HCT116 (cell line): ENCODE results near the gene RAP2C. TPM values are rescaled to one million over a fixed set of nuclear protein-coding genes. Genes with fewer than 3 reads are reported as not detected.

Experiments used
- ATAC-seq: fragments of 200-7000 bp; cut with Tn5 transposase; 2 replicates; pipeline ENCODE4 v1.9.1; 2020; ENCODE audit warnings: mild to moderate bottlenecking, moderate library complexity
- BruUV-seq: library from RNA; stranded (reverse); fragments of 400-500 nt; replicated peaks from 2 replicates; lab custom pipeline; 2021; lab: Mats Ljungman, UMichigan
- CTCF ChIA-PET: fragments of 300-600 bp; sonication (Branson Sonifier 250); formaldehyde crosslinking; loops from one replicate; lab custom pipeline; 2021; ENCODE audit warnings: antibody characterized with exemption; lab: Charles Lee
- POLR2A ChIA-PET: fragments of 300-600, 350-600 bp; sonication (Branson Sonifier 250); formaldehyde crosslinking; loops from one replicate; lab custom pipeline; 2021; ENCODE audit warnings: antibody characterized with exemption; lab: Charles Lee
- RAD21 ChIA-PET, 2 experiments: fragments of 300-600 bp; sonication (Branson Sonifier 250); formaldehyde crosslinking; loops; one replicate each; lab custom pipeline; 2023; ENCODE audit warnings: low total read pairs in 2 of 2; ENCODE audit not compliant: uncharacterized antibody in 2 of 2, unreplicated experiment in 2 of 2, low non-redundant PET in 1 of 2; lab: Charles Lee
- DNase-seq: peaks from one replicate; pipeline ENCODE4 v3.0.0-alpha.2; 2010; ENCODE audit warnings: low read depth, low spot score
- H2AFZ ChIP-seq: fragments of 200-600 bp; shearing (Covaris generic), sonication (generic); 2 replicates; pipeline ENCODE4 v1.6.1; 2017; ENCODE audit warnings: low read depth, mixed run types, mixed read lengths, antibody characterized with exemption, low read length; ENCODE audit not compliant: poor library complexity, severe bottlenecking
- H3K27ac ChIP-seq: 2 replicates; pipeline ENCODE4 v1.5.1; 2012; ENCODE audit warnings: low read depth, low read length
- H3K27me3 ChIP-seq: fragments of 200-600 bp; sonication (generic); 2 replicates; pipeline ENCODE4 v1.6.1; 2016; ENCODE audit warnings: mixed run types, low read length, mixed read lengths; ENCODE audit not compliant: insufficient read depth
- H3K36me3 ChIP-seq, 2 experiments: fragments of 200-500 bp in 1 of 2; fragments of 200-600 bp in 1 of 2; sonication (Bioruptor generic) in 1 of 2; sonication (generic) in 1 of 2; 2 replicates each; pipeline versions ENCODE4 v1.5.1 to v1.6.1; 2014 to 2016; ENCODE audit warnings: low read length in 2 of 2, inconsistent platforms in 1 of 2, mixed read lengths in 1 of 2, mixed run types in 1 of 2; ENCODE audit not compliant: insufficient read depth in 2 of 2, control insufficient read depth in 1 of 2
- H3K4me1 ChIP-seq, 2 experiments: fragments of 200-600 bp in 1 of 2; sonication (generic) in 1 of 2; 2 replicates each; pipeline versions ENCODE4 v1.5.1 to v1.6.1; 2012 to 2017; ENCODE audit warnings: low read length in 2 of 2, inconsistent platforms in 1 of 2, mild to moderate bottlenecking in 1 of 2, mixed read lengths in 1 of 2, mixed run types in 1 of 2, moderate library complexity in 1 of 2; ENCODE audit not compliant: insufficient read depth in 2 of 2, control insufficient read depth in 1 of 2
- H3K4me2 ChIP-seq: fragments of 200-600 bp; sonication (generic); 2 replicates; pipeline ENCODE4 v1.6.1; 2017; ENCODE audit warnings: mixed run types, low read length, mixed read lengths
- H3K4me3 ChIP-seq, 2 experiments: fragments of 200-600 bp in 1 of 2; sonication (generic) in 1 of 2; replicated peaks in 1 of 2; 2 replicates each; pipeline ENCODE4 v1.5.1; 2011 to 2016; ENCODE audit warnings: low read length in 2 of 2, control low read depth in 1 of 2, low read depth in 1 of 2, mild to moderate bottlenecking in 1 of 2, mixed read lengths in 1 of 2, mixed run types in 1 of 2
- H3K79me2 ChIP-seq: fragments of 200-600 bp; sonication (generic); 2 replicates; pipeline ENCODE4 v1.6.1; 2017; ENCODE audit warnings: mild to moderate bottlenecking, mixed run types, low read length, moderate library complexity, mixed read lengths; ENCODE audit not compliant: insufficient read depth
- H3K9ac ChIP-seq: fragments of 200-600 bp; sonication (generic); 2 replicates; pipeline ENCODE4 v1.6.1; 2016; ENCODE audit warnings: low read length, mixed read lengths
- H3K9me2 ChIP-seq: fragments of 200-600 bp; sonication (generic), shearing (Covaris generic); 2 replicates; pipeline ENCODE4 v1.6.1; 2017; ENCODE audit warnings: mixed run types, mild to moderate bottlenecking, moderate library complexity; ENCODE audit not compliant: insufficient read depth
- H3K9me3 ChIP-seq, 2 experiments: fragments of 200-500 bp in 1 of 2; fragments of 200-600 bp in 1 of 2; sonication (Bioruptor generic) in 1 of 2; sonication (generic) in 1 of 2; 2 replicates each; pipeline ENCODE4 v1.6.1; 2014 to 2017; ENCODE audit warnings: low read length in 2 of 2, mixed read lengths in 2 of 2, inconsistent platforms in 1 of 2, low read depth in 1 of 2, mild to moderate bottlenecking in 1 of 2, mixed run types in 1 of 2, moderate library complexity in 1 of 2; ENCODE audit not compliant: control insufficient read depth in 1 of 2, insufficient read depth in 1 of 2
- H4K20me1 ChIP-seq: fragments of 200-600 bp; sonication (generic), shearing (Covaris generic); 2 replicates; pipeline ENCODE4 v1.6.1; 2017; ENCODE audit warnings: mixed run types, mild to moderate bottlenecking, moderate library complexity; ENCODE audit not compliant: insufficient read depth
- CBX3 ChIP-seq: IDR thresholded peaks from 2 replicates; pipeline ENCODE4 v1.6.1; 2012; ENCODE audit warnings: low read depth
- ELF1 ChIP-seq: IDR thresholded peaks from 2 replicates; pipeline ENCODE4 v1.6.1; 2012; ENCODE audit warnings: low read depth, borderline replicate concordance
- EZH2 ChIP-seq: fragments of 200-600 bp; sonication (generic); IDR thresholded peaks from 2 replicates; pipeline ENCODE4 v1.6.1; 2017; ENCODE audit warnings: antibody characterized with exemption, mixed run types
- JUND ChIP-seq: IDR thresholded peaks from 2 replicates; pipeline ENCODE4 v1.6.1; 2012
- POLR2A ChIP-seq: IDR thresholded peaks from 2 replicates; pipeline ENCODE4 v1.7.0; 2011; ENCODE audit warnings: borderline replicate concordance; ENCODE audit not compliant: insufficient read depth, insufficient read length; ENCODE audit errors: extremely low read depth
- SRF ChIP-seq: IDR thresholded peaks from 2 replicates; pipeline ENCODE4 v1.6.1; 2012; ENCODE audit warnings: low read depth
- TCF7L2 ChIP-seq: IDR thresholded peaks from 2 replicates; pipeline ENCODE4 v1.7.0; 2011; ENCODE audit warnings: borderline replicate concordance, inconsistent platforms; ENCODE audit not compliant: insufficient read depth, insufficient read length; ENCODE audit errors: extremely low read depth
- YY1 ChIP-seq: IDR thresholded peaks from 2 replicates; pipeline ENCODE4 v1.6.1; 2011; ENCODE audit warnings: low read length, low read depth, moderate library complexity, mild to moderate bottlenecking; ENCODE audit not compliant: insufficient replicate concordance; ENCODE audit errors: extremely low read depth
- ZFX ChIP-seq: fragments of 450-650 bp; IDR thresholded peaks from 2 replicates; pipeline ENCODE4 v1.6.1; 2017
- ZNF274 ChIP-seq: fragments of 200-500 bp; sonication (Bioruptor generic); IDR thresholded peaks from 2 replicates; pipeline ENCODE4 v1.6.1; 2014; ENCODE audit warnings: mild to moderate bottlenecking, low read depth, low read length, inconsistent platforms
- intact Hi-C: fragments of 100-400 bp; cut with micrococcal nuclease; formaldehyde crosslinking; loops from 2 replicates; pipeline ENCODE4 v1.10.0; 2022
- total RNA-seq: library from RNA; stranded (reverse); gene quantifications from one replicate; pipeline ENCODE4 v1.2.1, GENCODE V29; 2021; ENCODE audit not compliant: unreplicated experiment
- TF ChIP-seq, protein P1 (sequence below): IDR thresholded peaks from 2 replicates; pipeline ENCODE4 v1.6.1; 2012
- TF ChIP-seq, protein P2 (sequence below), 3 experiments: fragments of 200-600 bp in 1 of 3; sonication (generic) in 1 of 3; IDR thresholded peaks in 2 of 3; conservative IDR thresholded peaks in 1 of 3; 2 replicates each; pipeline ENCODE4 v1.5.1; 2012 to 2017; ENCODE audit warnings: low read depth in 2 of 3, low read length in 2 of 3, antibody characterized with exemption in 1 of 3, borderline replicate concordance in 1 of 3, control low read depth in 1 of 3, mild to moderate bottlenecking in 1 of 3, mixed read lengths in 1 of 3, mixed run types in 1 of 3, moderate library complexity in 1 of 3; ENCODE audit not compliant: insufficient read depth in 1 of 3
- TF ChIP-seq, protein P3 (sequence below): IDR thresholded peaks from 2 replicates; pipeline ENCODE4 v1.6.1; 2012
- TF ChIP-seq, protein P4 (sequence below): IDR thresholded peaks from 2 replicates; pipeline ENCODE4 v1.6.1; 2011; ENCODE audit warnings: mild to moderate bottlenecking, low read length, moderate library complexity; ENCODE audit not compliant: insufficient replicate concordance; ENCODE audit errors: extremely low read depth
- TF ChIP-seq, protein P5 (sequence below): IDR thresholded peaks from 2 replicates; pipeline ENCODE4 v1.6.1; 2012; ENCODE audit warnings: low read depth

RAP2C gene
- total RNA-seq, 1 experiment from 2014 or later, result 19.9 TPM

DNA sequence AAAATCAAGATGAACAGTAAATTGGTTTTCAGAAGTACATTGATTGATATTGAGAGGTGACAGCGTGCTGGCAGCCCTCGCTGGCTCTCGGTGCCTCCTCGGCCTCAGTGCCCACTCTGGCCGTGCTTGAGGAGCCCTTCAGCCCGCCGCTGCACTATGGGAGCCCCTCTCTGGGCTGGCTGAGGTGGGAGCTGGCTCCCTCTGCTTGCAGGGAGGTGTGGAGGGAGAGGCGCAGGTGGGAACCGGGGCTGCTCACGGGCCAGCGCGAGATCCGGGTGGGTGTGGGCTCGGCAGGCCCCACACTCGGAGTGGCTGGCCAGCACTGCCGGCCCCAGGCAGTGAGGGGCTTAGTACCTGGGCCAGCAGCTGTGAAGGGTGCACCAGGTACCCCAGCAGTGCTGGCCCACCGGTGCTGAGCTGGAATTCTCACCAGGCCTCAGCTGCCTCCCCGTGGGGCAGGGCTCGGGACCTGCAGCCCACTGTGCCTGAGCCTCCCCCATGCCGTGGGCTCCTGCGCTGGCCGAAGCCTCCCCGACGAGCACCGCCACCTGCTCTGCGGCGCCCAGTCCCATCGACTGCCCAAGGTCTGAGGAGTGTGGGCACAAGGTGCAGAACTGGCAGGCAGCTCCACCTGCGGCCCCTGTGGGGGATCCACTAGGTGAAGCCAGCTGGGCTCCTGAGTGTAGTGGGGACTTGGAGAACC lies 25.2 kb downstream of the RAP2C start:
- Histone ChIP-seq H3K27me3 (no peaks in the 10 kb centered on the region), H2AFZ (no peak overlapping the region), H3K36me3 (no peaks in the 10 kb centered on the region), H3K4me1 (no peaks in the 10 kb centered on the region), H4K20me1 (no peaks in the 10 kb centered on the region), H3K79me2 (no peaks in the 10 kb centered on the region), H3K27ac (no peak overlapping the region), H3K9ac (no peak overlapping the region), H3K4me2 (no peak overlapping the region)
- no TSS peak for BruUV-seq
- ATAC-seq, result no peak
- intact Hi-C loops, result no loop called here
- no peak for TF ChIP-seq ELF1
- TF ChIP-seq EZH2, result no peak
- TF ChIP-seq YY1, result no peak
- TF ChIP-seq CBX3, result no peak
- TF ChIP-seq, protein P1, sequence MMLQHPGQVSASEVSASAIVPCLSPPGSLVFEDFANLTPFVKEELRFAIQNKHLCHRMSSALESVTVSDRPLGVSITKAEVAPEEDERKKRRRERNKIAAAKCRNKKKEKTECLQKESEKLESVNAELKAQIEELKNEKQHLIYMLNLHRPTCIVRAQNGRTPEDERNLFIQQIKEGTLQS, result no peak
- no peak for TF ChIP-seq ZFX
- no peak for TF ChIP-seq SRF
- TF ChIP-seq, protein P2, sequence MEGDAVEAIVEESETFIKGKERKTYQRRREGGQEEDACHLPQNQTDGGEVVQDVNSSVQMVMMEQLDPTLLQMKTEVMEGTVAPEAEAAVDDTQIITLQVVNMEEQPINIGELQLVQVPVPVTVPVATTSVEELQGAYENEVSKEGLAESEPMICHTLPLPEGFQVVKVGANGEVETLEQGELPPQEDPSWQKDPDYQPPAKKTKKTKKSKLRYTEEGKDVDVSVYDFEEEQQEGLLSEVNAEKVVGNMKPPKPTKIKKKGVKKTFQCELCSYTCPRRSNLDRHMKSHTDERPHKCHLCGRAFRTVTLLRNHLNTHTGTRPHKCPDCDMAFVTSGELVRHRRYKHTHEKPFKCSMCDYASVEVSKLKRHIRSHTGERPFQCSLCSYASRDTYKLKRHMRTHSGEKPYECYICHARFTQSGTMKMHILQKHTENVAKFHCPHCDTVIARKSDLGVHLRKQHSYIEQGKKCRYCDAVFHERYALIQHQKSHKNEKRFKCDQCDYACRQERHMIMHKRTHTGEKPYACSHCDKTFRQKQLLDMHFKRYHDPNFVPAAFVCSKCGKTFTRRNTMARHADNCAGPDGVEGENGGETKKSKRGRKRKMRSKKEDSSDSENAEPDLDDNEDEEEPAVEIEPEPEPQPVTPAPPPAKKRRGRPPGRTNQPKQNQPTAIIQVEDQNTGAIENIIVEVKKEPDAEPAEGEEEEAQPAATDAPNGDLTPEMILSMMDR (IDR thresholded peaks at IDR 0.05 in 2 of 3, conservative IDR thresholded peaks at IDR 0.05 in 1 of 3; ENCODE audit: borderline replicate concordance in 1 of 3, insufficient read depth in 1 of 3, low read depth in 2 of 3, low read length in 2 of 3), result no peak
- TF ChIP-seq, protein P3, sequence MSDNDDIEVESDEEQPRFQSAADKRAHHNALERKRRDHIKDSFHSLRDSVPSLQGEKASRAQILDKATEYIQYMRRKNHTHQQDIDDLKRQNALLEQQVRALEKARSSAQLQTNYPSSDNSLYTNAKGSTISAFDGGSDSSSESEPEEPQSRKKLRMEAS, result no peak
- no peak for TF ChIP-seq POLR2A
- no peak for TF ChIP-seq TCF7L2
- no peak for TF ChIP-seq JUND
- TF ChIP-seq ZNF274, result no peak
- TF ChIP-seq, protein P4, sequence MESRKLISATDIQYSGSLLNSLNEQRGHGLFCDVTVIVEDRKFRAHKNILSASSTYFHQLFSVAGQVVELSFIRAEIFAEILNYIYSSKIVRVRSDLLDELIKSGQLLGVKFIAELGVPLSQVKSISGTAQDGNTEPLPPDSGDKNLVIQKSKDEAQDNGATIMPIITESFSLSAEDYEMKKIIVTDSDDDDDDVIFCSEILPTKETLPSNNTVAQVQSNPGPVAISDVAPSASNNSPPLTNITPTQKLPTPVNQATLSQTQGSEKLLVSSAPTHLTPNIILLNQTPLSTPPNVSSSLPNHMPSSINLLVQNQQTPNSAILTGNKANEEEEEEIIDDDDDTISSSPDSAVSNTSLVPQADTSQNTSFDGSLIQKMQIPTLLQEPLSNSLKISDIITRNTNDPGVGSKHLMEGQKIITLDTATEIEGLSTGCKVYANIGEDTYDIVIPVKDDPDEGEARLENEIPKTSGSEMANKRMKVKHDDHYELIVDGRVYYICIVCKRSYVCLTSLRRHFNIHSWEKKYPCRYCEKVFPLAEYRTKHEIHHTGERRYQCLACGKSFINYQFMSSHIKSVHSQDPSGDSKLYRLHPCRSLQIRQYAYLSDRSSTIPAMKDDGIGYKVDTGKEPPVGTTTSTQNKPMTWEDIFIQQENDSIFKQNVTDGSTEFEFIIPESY, result no peak
- TF ChIP-seq, protein P5, sequence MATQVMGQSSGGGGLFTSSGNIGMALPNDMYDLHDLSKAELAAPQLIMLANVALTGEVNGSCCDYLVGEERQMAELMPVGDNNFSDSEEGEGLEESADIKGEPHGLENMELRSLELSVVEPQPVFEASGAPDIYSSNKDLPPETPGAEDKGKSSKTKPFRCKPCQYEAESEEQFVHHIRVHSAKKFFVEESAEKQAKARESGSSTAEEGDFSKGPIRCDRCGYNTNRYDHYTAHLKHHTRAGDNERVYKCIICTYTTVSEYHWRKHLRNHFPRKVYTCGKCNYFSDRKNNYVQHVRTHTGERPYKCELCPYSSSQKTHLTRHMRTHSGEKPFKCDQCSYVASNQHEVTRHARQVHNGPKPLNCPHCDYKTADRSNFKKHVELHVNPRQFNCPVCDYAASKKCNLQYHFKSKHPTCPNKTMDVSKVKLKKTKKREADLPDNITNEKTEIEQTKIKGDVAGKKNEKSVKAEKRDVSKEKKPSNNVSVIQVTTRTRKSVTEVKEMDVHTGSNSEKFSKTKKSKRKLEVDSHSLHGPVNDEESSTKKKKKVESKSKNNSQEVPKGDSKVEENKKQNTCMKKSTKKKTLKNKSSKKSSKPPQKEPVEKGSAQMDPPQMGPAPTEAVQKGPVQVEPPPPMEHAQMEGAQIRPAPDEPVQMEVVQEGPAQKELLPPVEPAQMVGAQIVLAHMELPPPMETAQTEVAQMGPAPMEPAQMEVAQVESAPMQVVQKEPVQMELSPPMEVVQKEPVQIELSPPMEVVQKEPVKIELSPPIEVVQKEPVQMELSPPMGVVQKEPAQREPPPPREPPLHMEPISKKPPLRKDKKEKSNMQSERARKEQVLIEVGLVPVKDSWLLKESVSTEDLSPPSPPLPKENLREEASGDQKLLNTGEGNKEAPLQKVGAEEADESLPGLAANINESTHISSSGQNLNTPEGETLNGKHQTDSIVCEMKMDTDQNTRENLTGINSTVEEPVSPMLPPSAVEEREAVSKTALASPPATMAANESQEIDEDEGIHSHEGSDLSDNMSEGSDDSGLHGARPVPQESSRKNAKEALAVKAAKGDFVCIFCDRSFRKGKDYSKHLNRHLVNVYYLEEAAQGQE, result no peak
- TF ChIP-seq, all 23 proteins: peak for 0
- RAD21 ChIA-PET, result no interaction called here
- no peak for DNase-seq
- no peak overlapping the region for H3K4me3 ChIP-seq
- CTCF ChIA-PET, result no interaction called here
- POLR2A ChIA-PET, result no interaction called here
- no peaks in the 10 kb centered on the region for H3K9me3 ChIP-seq
- H3K9me2 ChIP-seq, result no peaks in the 10 kb centered on the region
